Measurements from ENCODE around the gene NUDT8. TPM values are rescaled to one million over a fixed set of nuclear protein-coding genes. Genes with fewer than 3 reads are reported as not detected.
"Not testable (repeated sequence)": the region's sequence is repeated elsewhere in the genome, so short reads cannot be mapped to it uniquely, and the experiment has no call there.

Gene NUDT8
- total RNA-seq, 1 donor from 2014 or later, result 8.0 TPM

DNA sequence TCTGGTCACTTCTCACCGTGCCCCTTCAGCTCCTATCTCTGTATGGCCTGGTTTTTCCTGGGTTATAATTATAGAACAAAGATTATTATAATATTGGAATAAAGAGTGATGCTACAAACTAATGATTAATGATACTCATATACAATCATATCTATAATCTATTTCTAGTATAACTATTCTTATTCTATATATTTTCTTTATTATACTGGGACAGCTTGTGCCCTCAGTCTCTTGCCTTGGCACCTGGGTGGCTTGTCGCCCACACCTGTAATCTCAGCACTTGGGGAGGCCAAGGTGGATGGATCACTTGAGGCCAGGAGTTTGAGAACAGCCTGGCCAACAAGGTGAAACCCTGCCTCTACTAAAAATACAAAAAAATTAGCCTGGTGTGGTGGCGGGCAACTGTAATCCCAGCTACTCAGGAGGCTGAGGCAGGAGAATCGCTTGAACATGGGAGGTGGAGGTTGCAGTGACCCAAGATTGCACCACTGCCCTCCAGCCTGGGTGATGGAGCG, 30.0 kb upstream of the NUDT8 start:
- not testable (repeated sequence) for H3K4me1 Mint-ChIP-seq (ENCODE audit: unreplicated experiment); H3K36me3 Mint-ChIP-seq (ENCODE audit: unreplicated experiment); H3K9me3 Mint-ChIP-seq (ENCODE audit: unreplicated experiment); DNase-seq (ENCODE audit: extremely low spot score, unreplicated experiment); H3K27ac Mint-ChIP-seq (ENCODE audit: unreplicated experiment); H3K27me3 Mint-ChIP-seq (ENCODE audit: unreplicated experiment); H3K4me3 Mint-ChIP-seq (ENCODE audit: unreplicated experiment)
- TF ChIP-seq, protein P1, sequence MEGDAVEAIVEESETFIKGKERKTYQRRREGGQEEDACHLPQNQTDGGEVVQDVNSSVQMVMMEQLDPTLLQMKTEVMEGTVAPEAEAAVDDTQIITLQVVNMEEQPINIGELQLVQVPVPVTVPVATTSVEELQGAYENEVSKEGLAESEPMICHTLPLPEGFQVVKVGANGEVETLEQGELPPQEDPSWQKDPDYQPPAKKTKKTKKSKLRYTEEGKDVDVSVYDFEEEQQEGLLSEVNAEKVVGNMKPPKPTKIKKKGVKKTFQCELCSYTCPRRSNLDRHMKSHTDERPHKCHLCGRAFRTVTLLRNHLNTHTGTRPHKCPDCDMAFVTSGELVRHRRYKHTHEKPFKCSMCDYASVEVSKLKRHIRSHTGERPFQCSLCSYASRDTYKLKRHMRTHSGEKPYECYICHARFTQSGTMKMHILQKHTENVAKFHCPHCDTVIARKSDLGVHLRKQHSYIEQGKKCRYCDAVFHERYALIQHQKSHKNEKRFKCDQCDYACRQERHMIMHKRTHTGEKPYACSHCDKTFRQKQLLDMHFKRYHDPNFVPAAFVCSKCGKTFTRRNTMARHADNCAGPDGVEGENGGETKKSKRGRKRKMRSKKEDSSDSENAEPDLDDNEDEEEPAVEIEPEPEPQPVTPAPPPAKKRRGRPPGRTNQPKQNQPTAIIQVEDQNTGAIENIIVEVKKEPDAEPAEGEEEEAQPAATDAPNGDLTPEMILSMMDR (IDR thresholded peaks at IDR 0.05), result peak; percentile 32

DNA sequence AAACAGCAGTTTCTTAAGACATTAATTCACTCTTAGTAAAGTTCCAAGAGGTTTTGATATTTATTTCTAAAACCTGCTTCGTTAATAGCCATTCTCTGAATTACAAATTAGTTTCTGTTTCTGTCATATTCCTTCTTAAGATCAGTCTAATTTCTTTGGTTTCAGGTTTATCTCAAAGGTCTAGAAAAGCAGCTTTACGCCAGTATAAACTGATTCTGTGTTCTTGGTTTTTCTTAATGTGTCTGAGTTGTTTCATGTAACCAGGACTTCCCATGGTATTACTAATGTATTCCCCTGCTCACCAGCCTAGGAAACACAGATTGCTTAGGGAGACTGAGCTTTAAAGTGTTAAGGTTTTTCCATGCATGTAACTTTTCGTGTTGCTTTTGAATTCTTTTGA, 27.6 kb upstream of the NUDT8 start:
- TF ChIP-seq, protein P1 (IDR thresholded peaks at IDR 0.05), result no peak
- Mint-ChIP-seq H3K9me3 (ENCODE audit: unreplicated experiment) (no peaks in the 10 kb centered on the region), H3K27me3 (ENCODE audit: unreplicated experiment) (peaks cover 3% of the 10 kb centered on the region), H3K36me3 (ENCODE audit: unreplicated experiment) (no peaks in the 10 kb centered on the region), H3K27ac (ENCODE audit: unreplicated experiment) (no peak overlapping the region), H3K4me1 (ENCODE audit: unreplicated experiment) (no peaks in the 10 kb centered on the region), H3K4me3 (ENCODE audit: unreplicated experiment) (no peak overlapping the region)
- no peak for DNase-seq (ENCODE audit: extremely low spot score, unreplicated experiment)

- peaks cover 3% of the 10 kb centered on the region for H3K27me3 Mint-ChIP-seq (ENCODE audit: unreplicated experiment)
- no peak overlapping the region for H3K4me3 Mint-ChIP-seq (ENCODE audit: unreplicated experiment)
- H3K4me1 Mint-ChIP-seq (ENCODE audit: unreplicated experiment), result no peaks in the 10 kb centered on the region
- H3K36me3 Mint-ChIP-seq (ENCODE audit: unreplicated experiment), result no peaks in the 10 kb centered on the region
- DNase-seq (ENCODE audit: extremely low spot score, unreplicated experiment), result no peak
- no peaks in the 10 kb centered on the region for H3K9me3 Mint-ChIP-seq (ENCODE audit: unreplicated experiment)
- TF ChIP-seq, protein P1 (IDR thresholded peaks at IDR 0.05), result no peak
- H3K27ac Mint-ChIP-seq (ENCODE audit: unreplicated experiment), result no peak overlapping the region
These were observed 26.7 kb upstream of the NUDT8 start for GRCh38 chr11:67656278-67656922.

- Mint-ChIP-seq H3K4me3 (ENCODE audit: unreplicated experiment) (no peak overlapping the region), H3K4me1 (ENCODE audit: unreplicated experiment) (no peaks in the 10 kb centered on the region), H3K27ac (ENCODE audit: unreplicated experiment) (no peak overlapping the region), H3K27me3 (ENCODE audit: unreplicated experiment) (peaks cover 3% of the 10 kb centered on the region), H3K36me3 (ENCODE audit: unreplicated experiment) (no peaks in the 10 kb centered on the region), H3K9me3 (ENCODE audit: unreplicated experiment) (no peaks in the 10 kb centered on the region)
- TF ChIP-seq, protein P1 (IDR thresholded peaks at IDR 0.05), result no peak
- no peak for DNase-seq (ENCODE audit: extremely low spot score, unreplicated experiment)
These were observed 24.5 kb upstream of the NUDT8 start for GRCh38 chr11:67654225-67654624.

DNA sequence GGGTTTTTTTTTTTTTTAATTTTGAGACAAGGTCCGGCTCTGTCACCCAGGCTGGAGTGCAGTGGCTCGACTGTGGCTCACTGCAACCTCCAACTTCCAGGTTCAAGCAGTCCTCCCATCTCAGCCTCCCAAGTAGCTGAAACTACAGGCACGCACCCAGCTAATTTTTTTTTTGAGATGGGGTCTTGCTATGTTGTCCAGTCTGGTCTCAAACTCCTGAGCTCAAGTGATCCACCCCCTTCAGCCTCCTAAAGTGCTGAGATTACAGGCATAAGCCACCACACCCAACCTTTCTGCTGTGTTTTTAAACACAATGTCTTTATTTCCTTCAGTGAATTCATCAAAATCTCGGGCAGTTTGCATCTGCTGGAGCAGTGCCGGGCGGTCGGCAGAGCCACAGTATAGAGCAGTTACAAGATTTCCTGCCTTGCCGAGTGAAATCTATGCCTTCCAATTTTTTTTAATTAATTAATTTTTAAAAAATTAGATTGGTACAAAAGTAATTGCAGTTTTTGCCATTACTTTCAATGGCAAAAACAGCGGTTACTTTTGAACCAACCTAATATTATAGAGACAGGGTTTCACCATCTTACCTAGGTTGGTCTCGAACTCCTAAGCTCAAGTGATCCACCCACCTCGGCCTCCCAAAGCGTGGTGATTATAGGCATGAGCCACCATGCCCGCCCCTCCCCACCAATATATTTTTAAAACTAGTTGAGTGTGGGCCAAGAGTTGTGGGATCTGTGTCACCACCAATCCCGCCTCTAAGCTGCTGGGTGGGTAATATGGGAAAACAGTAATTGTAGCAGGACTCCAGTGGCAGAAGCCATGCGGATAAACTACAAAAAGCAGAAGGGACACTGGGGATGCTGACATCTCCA, 23.5 kb upstream of the NUDT8 start:
- no peak for DNase-seq (ENCODE audit: extremely low spot score, unreplicated experiment)
- Mint-ChIP-seq H3K9me3 (ENCODE audit: unreplicated experiment) (no peaks in the 10 kb centered on the region), H3K36me3 (ENCODE audit: unreplicated experiment) (no peaks in the 10 kb centered on the region), H3K27ac (ENCODE audit: unreplicated experiment) (no peak overlapping the region), H3K27me3 (ENCODE audit: unreplicated experiment) (peaks cover 3% of the 10 kb centered on the region), H3K4me1 (ENCODE audit: unreplicated experiment) (no peaks in the 10 kb centered on the region), H3K4me3 (ENCODE audit: unreplicated experiment) (no peak overlapping the region)
- TF ChIP-seq, protein P1 (IDR thresholded peaks at IDR 0.05), result no peak

All from osteocyte (in vitro differentiated cells).